ENCODE results near the gene RAI14. TPM values are rescaled to one million over a fixed set of nuclear protein-coding genes. Genes with fewer than 3 reads are reported as not detected.

Gene RAI14
- total and polyA plus RNA-seq, 2 experiments from 2014 or later = 42.2 to 49.6 TPM

- 87% methylated on average over 3 of the region's 3 CpGs for WGBS (ENCODE audit: low lambda C conversion rate, missing lambda C conversion rate)
- no peaks in the 10 kb centered on the region for H3K9me3 ChIP-seq (ENCODE audit: low read depth)
- TF ChIP-seq, protein P1, sequence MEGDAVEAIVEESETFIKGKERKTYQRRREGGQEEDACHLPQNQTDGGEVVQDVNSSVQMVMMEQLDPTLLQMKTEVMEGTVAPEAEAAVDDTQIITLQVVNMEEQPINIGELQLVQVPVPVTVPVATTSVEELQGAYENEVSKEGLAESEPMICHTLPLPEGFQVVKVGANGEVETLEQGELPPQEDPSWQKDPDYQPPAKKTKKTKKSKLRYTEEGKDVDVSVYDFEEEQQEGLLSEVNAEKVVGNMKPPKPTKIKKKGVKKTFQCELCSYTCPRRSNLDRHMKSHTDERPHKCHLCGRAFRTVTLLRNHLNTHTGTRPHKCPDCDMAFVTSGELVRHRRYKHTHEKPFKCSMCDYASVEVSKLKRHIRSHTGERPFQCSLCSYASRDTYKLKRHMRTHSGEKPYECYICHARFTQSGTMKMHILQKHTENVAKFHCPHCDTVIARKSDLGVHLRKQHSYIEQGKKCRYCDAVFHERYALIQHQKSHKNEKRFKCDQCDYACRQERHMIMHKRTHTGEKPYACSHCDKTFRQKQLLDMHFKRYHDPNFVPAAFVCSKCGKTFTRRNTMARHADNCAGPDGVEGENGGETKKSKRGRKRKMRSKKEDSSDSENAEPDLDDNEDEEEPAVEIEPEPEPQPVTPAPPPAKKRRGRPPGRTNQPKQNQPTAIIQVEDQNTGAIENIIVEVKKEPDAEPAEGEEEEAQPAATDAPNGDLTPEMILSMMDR (IDR thresholded peaks at IDR 0.05; ENCODE audit: poor library complexity) = no peak
- TF ChIP-seq EZH2 (IDR thresholded peaks at IDR 0.05; ENCODE audit: borderline replicate concordance) = no peak
- no peak for TF ChIP-seq EZH2phosphoT487 (IDR thresholded peaks at IDR 0.05; ENCODE audit: low read depth, severe bottlenecking, unreplicated experiment)
These were observed 179.5 kb downstream of the RAI14 start for GRCh38 chr5:34835664-34836063.

DNA sequence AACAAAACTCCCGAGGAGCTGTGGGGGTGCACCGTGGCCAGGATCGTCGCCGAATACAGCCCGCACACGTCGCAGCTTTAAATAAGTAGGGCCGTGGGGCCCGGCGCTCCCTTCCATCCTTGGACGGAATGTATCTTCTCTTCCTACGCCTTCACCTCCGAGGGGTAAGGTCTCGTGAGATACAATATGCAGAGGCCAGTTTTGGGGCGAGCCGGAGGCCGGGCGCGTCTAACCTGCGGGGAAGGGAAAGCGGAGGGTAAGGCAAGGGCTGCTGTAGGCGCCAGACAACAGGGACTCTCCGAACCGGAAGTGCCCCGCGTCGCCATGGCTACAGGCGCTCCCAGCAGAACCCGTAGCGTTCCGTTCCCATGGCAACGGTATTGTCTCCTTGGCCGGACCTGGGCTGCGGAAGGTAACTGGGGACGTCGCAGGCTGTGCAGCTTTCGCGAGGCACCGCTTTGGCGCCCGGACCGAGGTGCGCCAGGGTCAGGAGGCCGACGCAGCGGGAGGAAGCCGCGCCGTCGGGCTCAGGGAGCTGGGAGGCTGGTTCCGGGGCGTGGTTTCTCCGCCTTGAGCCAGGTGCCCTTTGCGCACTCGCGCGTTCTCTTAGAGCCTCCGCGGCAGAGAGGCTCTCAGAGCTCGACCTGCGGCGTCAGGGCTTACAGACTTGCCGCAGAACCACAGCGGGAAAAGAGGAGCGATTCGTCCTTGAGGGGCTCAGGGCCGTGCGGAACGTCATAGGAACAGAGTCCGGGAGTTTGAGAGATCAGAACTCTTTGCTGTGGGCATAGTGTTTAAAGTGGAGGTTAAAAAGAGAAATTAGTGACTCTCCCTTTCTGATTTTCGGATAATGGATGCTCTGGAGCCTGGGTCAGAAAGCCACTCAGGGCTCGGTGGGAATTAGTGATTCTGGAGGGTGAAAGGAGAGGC, 182.9 kb downstream of the RAI14 start, which contains the start of gene TTC23L:
Gene TTC23L, plus strand, starts transcription at position 380 of the 930 bp plus-strand sequence. CDS start 1,508 bp downstream, outside the sequence.
- Histone ChIP-seq H3K27ac (peak within 1 kb of the TSS; percentile 74), H3K9me3 (ENCODE audit: low read depth) (no peaks in the 10 kb centered on the region), H3K4me3 (peak within 1 kb of the TSS; percentile 58), H3K79me2 (no peaks in the 10 kb centered on the region), H3K27me3 (no peaks in the 10 kb centered on the region), H3K9me2 (replicated peaks; ENCODE audit: insufficient read depth) (no peaks in the 10 kb centered on the region), H3K4me2 (peak within 1 kb of the TSS; percentile 73), H4K20me1 (ENCODE audit: insufficient read depth, poor library complexity, severe bottlenecking) (no peaks in the 10 kb centered on the region), H3K36me3 (replicated peaks; ENCODE audit: insufficient read depth, low read depth) (no peaks in the 10 kb centered on the region), H3K4me1 (ENCODE audit: insufficient read depth) (no peaks in the 10 kb centered on the region), H2AFZ (peak within 1 kb of the TSS; percentile 92)
- WGBS (ENCODE audit: low lambda C conversion rate, missing lambda C conversion rate) = 2% methylated on average over 73 of the region's 73 CpGs
- peak; percentile 94 for DNase-seq (ENCODE audit: low spot score)
- TF ChIP-seq EZH2 (IDR thresholded peaks at IDR 0.05; ENCODE audit: borderline replicate concordance) (no peak), EZH2phosphoT487 (IDR thresholded peaks at IDR 0.05; ENCODE audit: low read depth, severe bottlenecking, unreplicated experiment) (no peak)
- TF ChIP-seq, protein P1 (IDR thresholded peaks at IDR 0.05; ENCODE audit: poor library complexity) = no peak

More at GRCh38 chr5:34835664-34836063, 179.5 kb downstream of the RAI14 start:
- Histone ChIP-seq H4K20me1 (ENCODE audit: insufficient read depth, poor library complexity, severe bottlenecking) (no peaks in the 10 kb centered on the region), H3K4me1 (ENCODE audit: insufficient read depth) (no peaks in the 10 kb centered on the region), H3K27ac (no peak overlapping the region), H3K79me2 (no peaks in the 10 kb centered on the region), H3K4me2 (no peak overlapping the region), H3K36me3 (replicated peaks; ENCODE audit: insufficient read depth, low read depth) (no peaks in the 10 kb centered on the region), H3K4me3 (no peak overlapping the region), H3K27me3 (no peaks in the 10 kb centered on the region), H2AFZ (no peak overlapping the region), H3K9me2 (replicated peaks; ENCODE audit: insufficient read depth) (no peaks in the 10 kb centered on the region)
- DNase-seq (ENCODE audit: low spot score) = no peak

GRCh38 chr5:34841816-34842215, 185.7 kb downstream of the RAI14 start:
- no peak overlapping the region for H3K27ac ChIP-seq
- no peaks in the 10 kb centered on the region for H3K36me3 ChIP-seq (replicated peaks; ENCODE audit: insufficient read depth, low read depth)
- H3K4me1 ChIP-seq (ENCODE audit: insufficient read depth) = no peaks in the 10 kb centered on the region
- H3K27me3 ChIP-seq = no peaks in the 10 kb centered on the region
- H3K79me2 ChIP-seq = no peaks in the 10 kb centered on the region
- H3K4me3 ChIP-seq = no peak overlapping the region
- H3K9me3 ChIP-seq (ENCODE audit: low read depth) = no peaks in the 10 kb centered on the region
- no peaks in the 10 kb centered on the region for H4K20me1 ChIP-seq (ENCODE audit: insufficient read depth, poor library complexity, severe bottlenecking)
- H3K4me2 ChIP-seq = no peak overlapping the region
- H3K9me2 ChIP-seq (replicated peaks; ENCODE audit: insufficient read depth) = no peaks in the 10 kb centered on the region
- no peak overlapping the region for H2AFZ ChIP-seq
- no peak for TF ChIP-seq EZH2 (IDR thresholded peaks at IDR 0.05; ENCODE audit: borderline replicate concordance)
- TF ChIP-seq, protein P1 (IDR thresholded peaks at IDR 0.05; ENCODE audit: poor library complexity) = no peak
- TF ChIP-seq EZH2phosphoT487 (IDR thresholded peaks at IDR 0.05; ENCODE audit: low read depth, severe bottlenecking, unreplicated experiment) = no peak
- WGBS (ENCODE audit: low lambda C conversion rate, missing lambda C conversion rate) = 86% methylated on average over 2 of the region's 2 CpGs
- no peak for DNase-seq (ENCODE audit: low spot score)
